CD4-positive, alpha-beta T cell treated with Interleukin-1 beta for 1 hour (primary cell): ENCODE measurements around the gene ZNF592.

ENCODE experiments used
- DNase-seq, 2 donors: peaks; one replicate each; pipeline ENCODE4 v3.0.0-alpha.2; 2020 to 2022

The ZNF592 gene, protein sequence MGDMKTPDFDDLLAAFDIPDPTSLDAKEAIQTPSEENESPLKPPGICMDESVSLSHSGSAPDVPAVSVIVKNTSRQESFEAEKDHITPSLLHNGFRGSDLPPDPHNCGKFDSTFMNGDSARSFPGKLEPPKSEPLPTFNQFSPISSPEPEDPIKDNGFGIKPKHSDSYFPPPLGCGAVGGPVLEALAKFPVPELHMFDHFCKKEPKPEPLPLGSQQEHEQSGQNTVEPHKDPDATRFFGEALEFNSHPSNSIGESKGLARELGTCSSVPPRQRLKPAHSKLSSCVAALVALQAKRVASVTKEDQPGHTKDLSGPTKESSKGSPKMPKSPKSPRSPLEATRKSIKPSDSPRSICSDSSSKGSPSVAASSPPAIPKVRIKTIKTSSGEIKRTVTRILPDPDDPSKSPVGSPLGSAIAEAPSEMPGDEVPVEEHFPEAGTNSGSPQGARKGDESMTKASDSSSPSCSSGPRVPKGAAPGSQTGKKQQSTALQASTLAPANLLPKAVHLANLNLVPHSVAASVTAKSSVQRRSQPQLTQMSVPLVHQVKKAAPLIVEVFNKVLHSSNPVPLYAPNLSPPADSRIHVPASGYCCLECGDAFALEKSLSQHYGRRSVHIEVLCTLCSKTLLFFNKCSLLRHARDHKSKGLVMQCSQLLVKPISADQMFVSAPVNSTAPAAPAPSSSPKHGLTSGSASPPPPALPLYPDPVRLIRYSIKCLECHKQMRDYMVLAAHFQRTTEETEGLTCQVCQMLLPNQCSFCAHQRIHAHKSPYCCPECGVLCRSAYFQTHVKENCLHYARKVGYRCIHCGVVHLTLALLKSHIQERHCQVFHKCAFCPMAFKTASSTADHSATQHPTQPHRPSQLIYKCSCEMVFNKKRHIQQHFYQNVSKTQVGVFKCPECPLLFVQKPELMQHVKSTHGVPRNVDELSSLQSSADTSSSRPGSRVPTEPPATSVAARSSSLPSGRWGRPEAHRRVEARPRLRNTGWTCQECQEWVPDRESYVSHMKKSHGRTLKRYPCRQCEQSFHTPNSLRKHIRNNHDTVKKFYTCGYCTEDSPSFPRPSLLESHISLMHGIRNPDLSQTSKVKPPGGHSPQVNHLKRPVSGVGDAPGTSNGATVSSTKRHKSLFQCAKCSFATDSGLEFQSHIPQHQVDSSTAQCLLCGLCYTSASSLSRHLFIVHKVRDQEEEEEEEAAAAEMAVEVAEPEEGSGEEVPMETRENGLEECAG (N-terminal part only)

DNA sequence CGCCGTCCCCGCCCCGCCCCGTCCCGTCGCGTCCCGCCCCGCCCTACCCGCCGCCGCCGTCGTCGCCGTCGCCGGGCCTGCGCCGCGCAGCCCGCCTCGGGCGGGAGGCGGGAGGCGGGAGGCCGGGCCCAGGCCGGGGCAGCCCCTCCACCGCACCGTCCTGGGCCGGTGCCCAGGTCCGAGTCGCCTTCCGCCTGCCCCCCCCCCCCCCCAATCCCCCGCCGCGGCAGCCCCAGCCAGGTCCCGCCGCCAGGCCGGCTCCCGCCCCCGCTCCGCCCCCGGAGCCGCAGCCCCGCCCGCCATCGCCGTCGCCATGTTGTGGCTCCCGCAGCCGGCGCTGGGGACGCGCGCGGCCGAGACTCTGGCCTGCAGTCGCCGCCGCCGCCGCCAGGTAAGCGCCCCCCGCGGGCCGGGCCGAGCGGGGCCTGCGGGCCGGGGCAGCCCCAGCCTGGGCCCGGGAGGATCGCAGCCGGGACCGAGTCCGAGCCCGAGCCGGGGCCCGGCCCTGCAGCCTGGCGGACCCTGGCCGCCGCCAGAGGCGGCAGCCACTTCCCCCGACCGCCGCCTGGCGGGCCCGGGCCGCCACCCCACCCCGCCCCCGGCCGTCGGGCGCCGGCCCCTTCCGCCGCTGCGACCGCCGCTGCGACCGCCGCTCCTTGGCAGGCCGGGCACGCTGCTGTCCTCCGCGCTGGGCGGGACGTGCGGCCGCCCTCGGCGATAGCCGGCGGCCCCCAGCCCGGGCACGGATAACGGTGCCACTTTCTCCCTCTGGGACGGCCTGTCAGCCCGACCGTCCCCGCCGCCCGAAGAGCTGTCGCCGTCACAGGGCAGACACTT lies at the start of gene ZNF592:
ZNF592 (plus strand) TSS at position 319 of the 837 bp plus-strand sequence. CDS start 34,084 bp downstream, outside the sequence.
- peak; percentile 86 to 87 for DNase-seq

- DNase-seq: no peak
Observed at GRCh38 chr15:84699538-84700191, 48.7 kb upstream of the ZNF592 start.

DNA sequence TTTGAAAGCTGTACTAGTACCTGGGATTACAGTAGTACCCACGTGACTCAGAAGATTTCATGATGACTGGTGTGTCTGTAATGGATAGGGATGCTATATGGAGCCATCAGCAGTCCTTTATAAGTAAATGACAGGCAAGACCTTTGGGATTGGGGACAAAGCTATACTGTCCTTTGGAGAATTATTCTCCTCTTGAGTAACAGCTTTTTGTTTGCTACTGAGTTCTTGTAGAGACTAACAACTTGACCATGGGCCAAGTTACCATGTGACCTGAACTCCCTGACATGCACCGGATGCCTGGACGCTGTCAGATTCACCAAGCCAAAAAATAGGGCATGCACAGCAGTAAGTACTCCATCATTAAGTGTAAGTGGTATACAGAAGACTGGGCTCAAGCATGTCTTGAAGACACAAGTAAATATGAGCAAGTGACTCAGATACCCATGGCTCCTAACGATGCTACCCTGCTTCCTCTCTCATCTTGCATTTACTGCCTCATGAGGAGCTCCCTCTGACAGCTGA lies 45.4 kb upstream of the ZNF592 start:
- DNase-seq: no peak

DNA sequence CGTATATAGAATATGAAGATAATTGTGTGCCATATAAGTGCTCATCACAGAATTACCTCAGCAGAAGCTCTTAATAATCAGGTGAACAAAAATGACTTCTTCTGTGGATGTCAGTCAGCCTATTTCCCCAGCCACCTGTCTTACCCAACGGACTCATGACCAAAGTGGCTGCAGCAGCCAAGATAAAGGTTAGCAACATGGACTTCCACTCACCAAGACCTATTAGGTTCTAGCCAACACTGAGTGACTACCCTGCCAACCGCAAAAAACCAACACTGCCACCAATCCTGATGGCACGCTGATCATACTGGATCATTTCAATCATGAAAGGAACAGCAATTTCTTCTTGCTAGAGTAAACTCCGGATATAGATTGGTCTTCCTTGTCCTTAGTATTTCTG lies 44.6 kb upstream of the ZNF592 start:
- DNase-seq: no peak

GRCh38 chr15:84714372-84714771 lies 34.0 kb upstream of the ZNF592 start:
- DNase-seq: no peak

DNA sequence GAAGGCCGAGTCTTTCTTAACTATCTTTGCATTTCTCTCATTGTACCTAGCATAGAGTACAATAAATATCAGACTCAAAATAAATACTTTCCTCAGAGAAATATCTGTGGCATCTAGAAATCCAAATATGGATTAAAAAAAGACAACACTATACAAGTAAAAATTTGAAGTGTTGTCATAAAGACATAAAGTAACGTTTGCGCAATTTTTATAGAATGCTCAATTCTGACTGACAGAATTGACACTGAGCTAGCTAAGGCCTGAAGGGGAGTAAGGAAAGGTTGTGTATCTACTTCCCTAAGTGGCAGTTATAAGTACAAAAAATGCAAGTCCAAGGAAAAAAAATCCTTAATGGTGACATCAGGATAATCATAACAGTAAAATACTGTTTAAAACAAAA lies 33.6 kb upstream of the ZNF592 start:
- DNase-seq: no peak

DNA sequence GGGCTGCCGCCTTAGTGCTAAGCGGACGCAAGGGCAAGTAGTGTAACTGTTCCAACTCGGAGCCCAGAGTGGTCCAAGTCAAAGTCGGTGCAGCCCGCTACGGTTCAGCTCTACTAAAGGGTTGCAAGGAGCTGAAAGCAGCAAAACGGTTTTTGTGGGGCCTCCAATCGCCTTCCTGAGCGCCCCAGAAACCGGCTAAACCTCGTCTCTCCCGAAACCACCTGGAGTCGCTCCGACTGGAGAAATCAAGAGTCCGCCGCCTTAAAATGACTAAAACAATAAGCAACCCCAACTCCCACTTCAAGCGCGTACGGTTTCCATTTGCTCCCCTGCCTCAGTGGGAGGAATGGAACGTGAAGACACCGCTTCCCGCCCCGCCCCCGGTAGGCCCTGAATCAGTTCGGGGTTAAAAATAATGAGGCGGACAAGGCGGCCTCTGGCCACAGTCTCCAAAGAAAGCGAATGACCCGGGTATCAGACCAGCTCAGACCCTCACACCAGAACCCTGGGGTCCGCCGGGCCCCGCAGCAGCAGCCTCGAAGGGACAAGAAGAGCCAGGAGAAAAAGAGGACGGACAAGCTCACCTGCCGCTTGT lies 32.9 kb upstream of the ZNF592 start:
- DNase-seq: no peak

- peak; percentile 93 for DNase-seq
Observed at GRCh38 chr15:84716036-84716732, 32.2 kb upstream of the ZNF592 start, which contains the start of gene SEC11A. Gene SEC11A (minus strand): TSS chr15:84716139. CDS start chr15:84716075, 64 bp downstream.

DNA sequence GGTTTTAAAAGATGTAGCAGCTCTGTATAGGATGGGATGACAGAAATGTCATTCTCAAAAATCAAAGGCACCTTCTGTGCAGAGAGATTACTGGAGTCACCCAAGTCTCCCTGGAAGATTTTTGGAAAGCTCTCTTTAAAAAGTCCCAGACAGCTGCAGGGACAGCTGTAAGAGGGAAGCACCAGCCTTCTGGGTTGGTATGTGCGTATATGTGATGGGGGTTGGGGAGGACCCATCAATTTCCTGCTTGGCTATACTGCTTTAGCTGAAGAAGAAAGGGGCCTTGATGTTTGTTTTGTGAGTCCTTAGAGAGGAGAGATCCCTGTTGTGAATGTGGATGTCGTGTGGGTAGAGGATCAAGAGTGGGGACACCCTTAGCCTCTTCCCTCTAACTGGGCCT lies 27.0 kb upstream of the ZNF592 start:
- DNase-seq: peak; percentile 17 to 31

DNA sequence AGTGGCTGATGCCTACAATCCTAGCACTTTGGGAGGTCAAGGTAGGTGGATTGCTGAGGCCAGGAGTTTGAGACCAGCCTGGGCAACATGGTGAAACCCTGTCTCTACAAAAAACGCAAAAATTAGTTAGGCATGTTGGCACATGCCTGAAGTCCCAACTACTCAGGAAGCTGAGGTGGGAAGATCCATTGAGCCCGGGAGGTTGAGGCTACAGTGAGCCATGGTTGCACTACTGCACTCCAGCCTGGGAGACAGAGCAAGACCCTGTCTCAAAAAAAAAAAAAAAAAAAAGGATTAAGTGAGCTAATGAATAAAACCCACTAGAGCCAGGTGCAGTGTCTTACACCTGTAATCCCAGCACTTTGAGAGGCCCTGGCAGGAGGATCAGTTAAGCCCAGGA lies 25.8 kb upstream of the ZNF592 start:
- no peak for DNase-seq

DNA sequence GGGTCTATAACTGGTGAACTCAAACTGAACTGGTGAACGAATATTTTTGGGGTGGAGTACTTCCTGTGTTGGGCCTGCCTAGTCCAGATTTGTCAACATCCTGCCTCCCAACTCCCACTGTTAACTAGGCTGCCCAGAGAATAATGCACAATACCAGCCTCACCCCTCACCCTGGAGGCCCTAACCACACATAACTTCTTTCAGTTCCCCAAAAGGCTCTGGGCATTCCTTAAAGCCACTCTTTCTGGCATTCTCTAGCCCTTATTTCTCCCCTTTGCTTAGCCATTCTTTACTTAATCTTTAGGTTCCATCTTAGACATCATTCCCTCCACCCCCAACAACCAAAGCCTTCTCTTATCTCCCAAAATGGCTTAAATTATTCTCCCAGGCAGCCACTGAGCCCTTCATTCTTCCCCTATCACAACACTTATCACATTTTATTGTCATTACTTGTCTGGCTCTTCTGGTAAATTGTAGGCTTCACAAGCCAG lies 23.3 kb upstream of the ZNF592 start:
- DNase-seq: peak; percentile 52 to 72

GRCh38 chr15:84727429-84727828 lies 21.0 kb upstream of the ZNF592 start:
- no peak for DNase-seq

- no peak for DNase-seq
Observed at GRCh38 chr15:84731774-84732173, 16.6 kb upstream of the ZNF592 start.

- peak; percentile 74 to 76 for DNase-seq
Observed at GRCh38 chr15:84734794-84735479, 13.5 kb upstream of the ZNF592 start.

- peak in 1 of 2 donors; percentile 42 for DNase-seq
Observed at GRCh38 chr15:84735480-84736061, 12.8 kb upstream of the ZNF592 start.

GRCh38 chr15:84736375-84736774 lies 12.0 kb upstream of the ZNF592 start:
- peak; percentile 57 to 73 for DNase-seq

GRCh38 chr15:84737005-84737404 lies 11.4 kb upstream of the ZNF592 start:
- DNase-seq: no peak

DNA sequence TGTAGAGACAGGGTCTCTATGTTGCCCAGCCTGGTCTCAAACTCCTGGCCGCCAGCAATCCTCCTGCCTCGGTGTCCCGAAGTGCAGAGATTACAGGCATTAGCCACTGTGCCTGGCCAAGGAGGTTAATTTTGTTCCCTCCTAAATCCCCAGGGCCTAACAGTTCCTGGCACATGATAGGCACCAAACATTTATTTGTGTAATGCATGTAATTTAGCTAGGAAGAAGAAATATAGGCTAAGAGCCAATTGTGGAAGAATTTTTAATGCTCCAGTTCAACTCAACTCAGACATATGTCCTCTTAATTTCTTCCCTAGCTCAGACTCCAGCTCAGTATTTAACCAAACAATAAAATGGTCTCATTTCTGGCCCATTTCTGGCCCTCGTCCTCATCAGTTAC lies 7.7 kb upstream of the ZNF592 start:
- no peak for DNase-seq

DNA sequence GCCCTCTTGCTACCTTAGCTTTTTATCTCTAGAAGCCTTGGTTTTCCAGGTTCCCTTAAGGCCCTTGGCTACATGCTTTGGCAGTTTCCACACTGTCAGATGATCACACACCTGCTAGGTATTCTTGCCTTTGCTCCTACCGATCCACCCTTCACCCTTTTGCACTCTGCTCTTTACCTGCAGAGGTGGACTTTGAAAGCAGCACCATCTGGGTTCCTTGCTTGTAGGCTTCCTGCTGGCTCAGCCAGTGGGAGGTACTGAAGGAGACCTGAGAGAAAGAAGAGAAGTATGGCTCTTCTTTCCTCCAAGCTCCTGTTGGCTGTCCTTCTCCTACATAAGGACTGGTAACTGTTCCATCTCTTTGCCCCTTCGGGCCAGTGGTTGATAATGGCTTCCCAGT lies 7.3 kb upstream of the ZNF592 start:
- DNase-seq: no peak
